ENCODE data around the gene IQSEC3.

The IQSEC3 gene

GRCh38 chr12:144650-145284 lies 78.2 kb downstream of the IQSEC3 start:
- DNase-seq, result no peak

DNA sequence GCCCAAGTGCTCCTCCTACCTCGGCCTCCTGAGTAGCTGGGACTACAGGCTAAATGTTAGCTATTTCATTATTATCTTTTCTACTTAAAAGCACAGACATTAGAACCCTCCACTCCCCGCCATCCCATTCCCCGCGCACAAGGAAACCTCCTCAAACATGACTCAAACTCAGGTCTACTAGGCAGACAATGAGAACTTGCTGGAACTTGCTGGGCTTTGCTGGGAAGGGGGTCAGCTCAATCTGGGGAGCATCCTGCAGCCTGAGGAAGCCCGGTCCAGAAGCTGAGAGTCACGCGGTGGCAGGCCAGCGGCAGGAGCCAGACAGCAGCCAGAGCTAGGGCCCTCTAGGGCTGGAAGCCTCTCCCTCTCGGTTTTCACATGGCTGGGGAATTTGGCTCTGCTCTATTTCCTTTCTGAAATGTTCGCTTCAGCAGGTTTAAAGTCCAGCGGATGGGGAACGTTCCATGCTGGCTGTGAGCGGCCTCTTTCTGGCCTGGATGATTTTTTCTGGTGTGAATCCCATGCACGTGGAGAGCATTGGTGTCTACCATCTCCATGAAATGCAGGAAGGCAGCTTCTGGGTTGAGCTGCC lies 78.9 kb downstream of the IQSEC3 start:
- DNase-seq, result no peak

GRCh38 chr12:147242-147641 lies 80.7 kb downstream of the IQSEC3 start:
- no peak for DNase-seq

DNA sequence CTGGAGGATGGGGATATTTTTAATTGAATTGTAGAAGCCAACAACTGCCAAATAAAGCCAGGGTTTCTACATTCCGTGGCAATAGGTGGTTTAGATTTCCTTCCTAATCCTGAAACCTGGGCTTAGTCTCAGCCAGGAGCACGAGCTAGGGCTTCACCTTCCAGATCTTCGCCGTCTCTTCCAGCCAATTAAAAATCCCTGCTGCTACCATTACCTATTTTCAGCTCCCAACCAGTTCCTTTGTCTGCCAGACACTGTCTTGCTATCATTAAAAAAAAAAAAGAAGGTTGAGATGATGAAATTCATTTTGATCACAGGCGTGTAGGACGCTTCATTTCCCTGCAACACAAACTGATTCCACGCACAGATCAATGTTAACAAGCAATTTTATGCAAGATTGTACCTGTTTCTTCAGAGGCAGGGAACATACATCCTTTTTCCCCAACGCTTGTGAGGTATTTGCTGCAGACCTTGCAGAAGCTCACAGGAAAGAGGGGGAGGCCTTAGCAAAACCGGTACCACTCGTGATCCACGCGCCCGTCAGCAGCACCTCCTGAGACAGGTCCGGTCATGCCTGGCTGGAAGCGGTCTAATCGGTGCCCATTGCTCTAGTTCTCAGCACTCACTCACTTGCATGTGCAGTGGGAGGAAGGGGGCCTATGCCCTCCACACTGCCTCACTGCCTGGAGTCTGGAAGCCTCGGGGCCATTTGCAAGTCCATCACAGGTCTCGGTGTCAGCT lies 82.3 kb downstream of the IQSEC3 start:
- DNase-seq, result no peak

DNA sequence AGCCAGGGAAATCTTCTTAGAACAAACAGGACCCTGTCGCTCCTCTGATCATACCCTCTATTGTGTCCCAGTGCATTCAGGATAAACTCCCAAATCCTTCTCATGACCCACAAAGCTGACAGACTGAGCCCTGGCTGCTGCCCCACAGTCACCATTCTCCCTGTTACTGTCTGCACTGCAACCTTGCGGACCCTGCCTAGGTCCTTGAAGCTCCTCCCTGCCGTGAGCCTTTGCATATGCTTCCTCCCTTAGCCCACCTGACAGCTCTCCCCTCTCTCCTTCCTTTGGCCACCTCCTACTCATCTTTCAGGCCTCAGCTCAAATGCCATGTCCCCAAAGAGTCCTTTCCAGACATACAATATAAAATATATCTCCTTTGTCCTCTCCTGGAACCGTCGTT lies 85.0 kb downstream of the IQSEC3 start:
- no peak for DNase-seq

- DNase-seq, result no peak
Measured at GRCh38 chr12:152440-152839, 85.9 kb downstream of the IQSEC3 start.

- peak; percentile 62 for DNase-seq
Measured at GRCh38 chr12:153080-153746, 86.6 kb downstream of the IQSEC3 start.

DNA sequence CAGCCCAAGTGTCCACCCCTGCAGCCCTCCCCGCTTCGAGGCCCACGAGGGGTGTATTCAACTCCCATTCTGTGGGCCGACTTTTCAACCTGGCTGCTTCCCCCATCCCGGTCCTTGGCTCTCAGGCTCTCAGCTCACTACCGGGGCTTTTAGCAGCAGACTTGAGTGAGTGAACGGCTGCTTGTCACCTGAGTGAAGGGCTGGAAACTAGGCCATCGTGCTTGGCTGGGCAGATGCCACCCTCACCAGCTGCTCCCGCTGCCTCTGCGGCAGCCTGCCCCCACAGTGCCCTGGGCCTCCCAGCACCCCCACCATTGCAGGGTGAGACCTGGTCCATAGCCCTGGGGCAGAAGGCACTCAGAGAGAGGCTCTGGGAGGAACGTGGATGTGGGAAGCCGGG lies 87.5 kb downstream of the IQSEC3 start:
- no peak for DNase-seq

GRCh38 chr12:155006-155405 lies 88.4 kb downstream of the IQSEC3 start:
- DNase-seq, result no peak

DNA sequence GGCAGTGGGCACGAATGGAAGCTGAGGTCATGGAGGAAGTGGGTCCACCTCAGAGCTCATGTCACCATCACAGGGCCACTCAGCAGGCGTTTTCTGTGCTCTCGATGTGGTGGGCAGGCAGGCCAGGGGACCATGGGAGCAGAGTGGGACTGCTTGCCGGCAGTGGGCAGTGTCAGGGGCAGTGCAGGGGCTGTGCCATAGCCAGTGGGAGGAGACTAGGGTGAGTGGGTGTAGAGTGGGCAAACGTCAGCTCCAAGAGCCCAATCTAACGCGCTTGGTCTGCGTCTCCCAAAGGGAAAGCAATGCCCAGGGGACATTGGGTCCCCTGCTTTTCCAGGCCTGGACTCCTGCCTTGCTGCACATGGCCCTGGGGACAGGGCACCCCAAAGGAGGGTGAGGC lies 89.1 kb downstream of the IQSEC3 start:
- DNase-seq, result no peak

DNA sequence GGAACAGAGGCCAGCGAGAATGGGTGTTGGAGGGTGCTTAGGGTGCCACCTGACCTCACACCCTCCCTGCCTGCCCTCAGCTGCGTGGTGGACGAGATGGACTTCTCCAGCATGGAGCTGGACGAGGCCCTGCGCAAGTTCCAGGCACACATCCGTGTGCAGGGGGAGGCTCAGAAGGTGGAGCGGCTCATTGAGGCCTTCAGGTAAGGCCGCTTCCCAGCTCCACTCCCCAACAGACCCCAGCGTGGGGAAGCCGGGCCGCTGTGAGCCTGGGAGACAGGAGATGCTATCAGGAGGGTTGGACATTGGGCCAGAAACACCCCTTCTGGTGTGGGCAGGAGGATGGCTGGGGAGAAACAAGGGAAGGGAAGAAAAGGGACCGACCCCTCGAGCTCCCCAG lies 90.4 kb downstream of the IQSEC3 start:
- DNase-seq, result no peak

DNA sequence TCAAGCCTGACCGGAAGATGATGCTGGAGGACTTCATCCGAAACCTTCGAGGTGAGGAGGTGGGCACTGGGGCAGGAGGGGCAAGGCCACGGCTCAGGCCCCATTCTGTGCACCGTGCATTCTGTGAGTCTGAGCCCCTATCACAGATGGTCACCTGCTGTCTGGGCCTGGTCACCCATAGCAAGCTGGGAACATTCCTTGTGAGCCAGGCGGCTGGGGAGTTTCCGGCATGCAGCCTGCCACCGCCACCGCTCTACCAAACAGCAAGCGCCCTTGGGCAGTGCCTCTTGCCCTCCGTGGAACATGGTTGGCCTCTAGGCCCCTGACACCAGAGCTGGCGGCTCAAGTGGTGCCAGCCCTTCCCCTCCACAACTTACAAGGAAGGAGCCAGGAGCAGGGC lies 91.1 kb downstream of the IQSEC3 start:
- no peak for DNase-seq

DNA sequence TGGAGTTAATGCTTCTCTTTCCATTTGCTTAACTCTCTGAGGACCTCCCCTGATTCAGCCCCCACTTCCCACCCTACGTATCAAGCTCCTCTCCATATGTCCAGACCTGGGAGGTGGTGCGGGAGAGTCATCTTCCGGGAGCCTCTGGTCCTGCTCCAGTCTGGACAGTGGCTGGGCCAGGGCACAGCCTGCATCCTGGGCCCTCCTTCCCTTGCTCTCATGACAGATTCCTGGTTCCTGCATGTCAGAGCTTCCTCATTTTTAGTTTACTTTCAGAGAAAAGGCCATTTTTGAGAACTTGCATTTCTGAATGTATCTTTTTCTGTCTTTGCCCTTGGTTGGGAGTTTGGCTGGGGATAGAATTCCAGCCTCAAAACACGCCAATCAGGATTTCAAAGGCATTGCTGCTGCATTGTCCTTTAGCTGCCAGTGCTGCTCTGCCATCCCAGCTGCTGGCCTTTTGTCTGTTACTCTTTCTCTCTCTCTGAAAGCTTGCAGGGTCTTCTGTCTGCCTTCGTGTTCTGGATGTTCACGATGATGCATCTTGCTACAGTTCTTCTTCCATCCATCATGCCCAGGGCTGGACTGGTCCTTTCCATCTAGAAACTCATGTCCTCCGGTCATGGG lies 92.7 kb downstream of the IQSEC3 start:
- no peak for DNase-seq

DNA sequence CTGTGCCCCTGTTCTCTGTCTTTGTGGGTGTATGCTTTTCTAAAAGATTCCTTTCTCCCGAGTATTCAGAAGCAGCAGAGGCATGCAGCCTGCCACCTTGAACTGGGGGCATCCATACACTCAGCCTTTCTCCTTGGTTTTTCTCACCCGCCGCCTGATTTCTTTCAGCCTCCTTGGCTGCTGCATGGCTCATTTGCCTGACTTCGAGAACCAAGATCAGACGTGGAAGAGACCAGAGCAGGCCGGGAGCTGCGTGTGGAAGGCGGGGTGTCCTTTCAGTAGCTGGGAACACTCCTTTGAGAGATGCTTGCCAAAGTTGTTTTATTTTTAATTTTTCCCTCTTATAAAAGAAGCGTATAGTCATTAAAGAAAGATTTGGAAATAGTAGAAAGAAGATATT lies 94.3 kb downstream of the IQSEC3 start:
- DNase-seq, result no peak

DNA sequence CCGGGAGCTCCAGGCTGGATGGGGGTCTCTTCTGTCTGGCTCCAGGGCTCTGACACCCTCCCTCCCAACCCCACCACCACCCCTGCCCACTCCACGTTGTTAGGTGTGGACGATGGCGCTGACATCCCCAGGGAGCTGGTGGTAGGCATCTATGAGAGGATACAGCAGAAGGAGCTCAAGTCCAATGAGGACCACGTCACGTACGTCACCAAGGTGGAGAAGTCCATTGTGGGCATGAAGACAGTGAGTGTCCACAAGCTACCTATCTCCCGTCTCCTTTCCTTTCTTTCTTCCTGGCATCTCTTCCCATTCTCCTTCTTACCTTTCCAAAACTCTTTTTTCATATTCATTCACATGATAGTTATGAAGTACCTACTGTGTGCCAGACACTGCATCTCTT lies 95.3 kb downstream of the IQSEC3 start:
- DNase-seq, result no peak

- DNase-seq, result no peak
Measured at GRCh38 chr12:162467-163307, 96.1 kb downstream of the IQSEC3 start.

DNA sequence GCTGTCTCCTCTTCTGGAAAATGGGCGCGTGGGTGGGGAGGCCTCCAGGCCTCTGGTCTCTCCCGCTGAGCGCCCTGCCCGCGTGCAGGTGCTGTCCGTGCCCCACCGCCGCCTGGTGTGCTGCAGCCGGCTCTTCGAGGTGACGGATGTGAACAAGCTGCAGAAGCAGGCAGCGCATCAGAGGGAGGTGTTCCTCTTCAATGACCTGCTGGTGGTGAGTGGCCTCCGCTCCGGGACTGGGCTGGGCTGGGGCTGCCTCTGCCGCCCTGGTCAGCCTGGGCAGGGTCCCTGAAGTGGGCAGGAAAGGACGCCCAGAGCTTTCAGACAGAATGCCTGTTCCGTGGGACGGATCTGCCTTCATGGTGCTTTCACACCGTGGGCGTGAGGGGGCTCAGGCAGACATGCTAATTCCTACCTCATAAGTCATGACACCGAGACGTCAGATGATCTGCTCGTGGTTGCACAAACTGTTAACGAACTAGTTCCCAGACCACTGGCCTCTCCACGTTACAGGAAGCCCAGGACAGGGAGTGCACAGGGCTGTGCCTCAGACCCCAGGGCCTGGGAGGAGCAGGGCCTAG lies 96.9 kb downstream of the IQSEC3 start:
- DNase-seq, result no peak

DNA sequence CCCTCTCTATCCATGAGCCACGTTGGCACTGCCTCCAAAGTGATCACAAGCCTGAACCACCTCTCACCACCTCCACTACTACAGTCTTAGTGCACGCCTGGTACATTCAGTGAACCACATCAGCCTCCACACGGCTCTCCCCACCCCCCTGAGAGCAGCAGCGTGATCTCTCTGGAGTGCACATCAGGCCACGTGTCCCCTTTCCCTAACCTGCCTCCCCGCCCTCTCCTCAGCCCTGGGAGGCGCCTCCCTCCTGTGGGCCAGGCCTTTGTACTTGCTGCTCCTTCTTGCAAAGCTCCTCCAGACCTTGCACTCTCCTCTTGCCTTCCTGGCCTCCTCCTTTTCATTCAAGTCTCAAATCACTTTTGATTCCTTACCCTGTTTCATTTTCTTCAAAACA lies 97.6 kb downstream of the IQSEC3 start:
- no peak for DNase-seq

DNA sequence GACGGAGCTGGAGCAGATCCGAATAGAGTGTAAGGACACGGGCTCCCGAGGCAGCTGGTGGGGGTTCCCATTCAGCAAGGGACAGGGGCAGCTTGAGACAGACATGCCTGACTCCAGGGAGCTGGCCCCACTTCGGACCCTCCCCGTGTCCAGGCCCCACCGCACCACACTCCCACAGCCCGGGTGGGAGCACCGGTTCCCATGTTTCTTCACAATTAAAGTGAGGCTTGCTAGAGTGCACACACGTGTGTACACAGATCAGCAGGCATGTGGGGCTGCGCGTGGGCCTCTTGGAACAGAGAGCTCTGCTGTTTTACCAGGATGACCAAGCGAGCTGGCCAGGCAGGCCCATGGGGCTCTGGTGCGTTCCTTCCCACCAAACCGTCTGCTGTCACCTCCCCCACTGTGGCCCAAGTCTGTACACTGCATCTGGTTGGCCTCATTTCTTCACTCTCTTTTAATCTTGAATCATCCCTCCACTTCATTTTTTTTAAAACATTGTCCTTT lies 99.3 kb downstream of the IQSEC3 start:
- no peak for DNase-seq

DNA sequence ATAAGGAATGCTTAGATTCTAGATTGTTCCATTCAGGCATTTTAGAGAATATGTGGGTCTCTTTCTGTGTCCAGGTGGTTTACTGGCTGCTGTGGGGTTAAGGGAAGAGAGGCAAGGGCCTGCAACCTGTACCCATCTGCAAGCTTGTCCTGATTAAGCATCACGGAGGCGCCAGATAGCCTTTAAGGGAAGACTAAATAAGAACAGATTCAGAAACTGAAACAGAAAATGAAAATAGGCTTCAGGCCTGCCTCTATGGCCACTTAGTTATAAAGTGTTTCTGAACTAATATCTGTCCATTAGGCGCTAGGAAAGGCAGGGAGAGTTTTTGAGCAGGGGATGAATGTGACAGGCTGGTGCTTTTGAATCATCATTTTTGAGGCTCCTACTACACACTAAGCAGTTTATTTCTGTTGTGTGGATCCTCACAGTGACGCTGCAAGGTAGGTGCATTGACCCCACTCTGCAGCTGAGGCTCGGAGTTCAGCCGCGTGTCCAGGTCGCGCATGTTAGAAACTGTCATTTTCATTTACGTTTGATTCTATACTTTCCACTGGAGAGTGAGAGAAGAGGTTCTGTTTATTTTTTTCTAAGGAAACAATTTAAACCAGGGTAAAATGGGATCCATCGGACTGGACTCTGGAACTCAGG lies 100.0 kb downstream of the IQSEC3 start:
- DNase-seq, result no peak

DNA sequence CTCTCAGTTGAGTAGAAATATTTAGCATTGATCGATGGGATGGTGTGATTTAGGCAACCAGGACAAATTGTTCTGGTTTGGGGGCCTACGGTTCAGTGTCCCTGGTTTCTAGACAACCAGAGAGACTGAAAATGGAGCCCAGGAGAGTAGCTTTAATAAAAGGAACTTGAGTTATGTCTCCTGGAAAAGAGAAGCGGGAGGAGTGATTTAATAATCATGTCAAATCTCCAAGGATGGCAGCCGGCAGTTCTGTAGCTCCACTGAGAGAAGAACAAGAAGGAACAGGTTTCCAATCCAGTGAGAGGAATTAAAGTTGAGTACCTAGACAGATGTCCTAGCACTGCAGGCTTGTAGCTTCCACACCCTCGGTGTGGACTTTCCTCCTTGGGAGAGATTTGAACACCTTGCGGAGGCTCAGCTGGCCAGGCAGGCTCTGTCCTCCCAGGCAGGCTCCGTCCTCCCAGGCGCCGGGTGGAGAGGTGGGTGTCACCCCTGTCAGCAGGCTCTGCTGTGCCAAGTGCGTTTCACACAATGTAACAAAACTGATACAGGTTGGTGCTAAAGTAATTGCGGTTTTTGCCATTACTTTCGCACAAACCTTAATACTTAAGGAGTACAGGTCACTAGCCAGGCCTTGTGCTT lies 101.5 kb downstream of the IQSEC3 start:
- no peak for DNase-seq

Measured in NCI-H1092 (cell line).